OCI-M2 (cell line): ENCODE measurements around the gene PROB1.
"Not testable (repeated sequence)": the region's sequence is repeated elsewhere in the genome, so short reads cannot be mapped to it uniquely, and the experiment has no call there.

Experiments
- DNase-seq: peaks from one replicate; lab custom pipeline; 2025; ENCODE audit not compliant: unreplicated experiment; lab: John Stamatoyannopoulos, UW

PROB1 gene

DNA sequence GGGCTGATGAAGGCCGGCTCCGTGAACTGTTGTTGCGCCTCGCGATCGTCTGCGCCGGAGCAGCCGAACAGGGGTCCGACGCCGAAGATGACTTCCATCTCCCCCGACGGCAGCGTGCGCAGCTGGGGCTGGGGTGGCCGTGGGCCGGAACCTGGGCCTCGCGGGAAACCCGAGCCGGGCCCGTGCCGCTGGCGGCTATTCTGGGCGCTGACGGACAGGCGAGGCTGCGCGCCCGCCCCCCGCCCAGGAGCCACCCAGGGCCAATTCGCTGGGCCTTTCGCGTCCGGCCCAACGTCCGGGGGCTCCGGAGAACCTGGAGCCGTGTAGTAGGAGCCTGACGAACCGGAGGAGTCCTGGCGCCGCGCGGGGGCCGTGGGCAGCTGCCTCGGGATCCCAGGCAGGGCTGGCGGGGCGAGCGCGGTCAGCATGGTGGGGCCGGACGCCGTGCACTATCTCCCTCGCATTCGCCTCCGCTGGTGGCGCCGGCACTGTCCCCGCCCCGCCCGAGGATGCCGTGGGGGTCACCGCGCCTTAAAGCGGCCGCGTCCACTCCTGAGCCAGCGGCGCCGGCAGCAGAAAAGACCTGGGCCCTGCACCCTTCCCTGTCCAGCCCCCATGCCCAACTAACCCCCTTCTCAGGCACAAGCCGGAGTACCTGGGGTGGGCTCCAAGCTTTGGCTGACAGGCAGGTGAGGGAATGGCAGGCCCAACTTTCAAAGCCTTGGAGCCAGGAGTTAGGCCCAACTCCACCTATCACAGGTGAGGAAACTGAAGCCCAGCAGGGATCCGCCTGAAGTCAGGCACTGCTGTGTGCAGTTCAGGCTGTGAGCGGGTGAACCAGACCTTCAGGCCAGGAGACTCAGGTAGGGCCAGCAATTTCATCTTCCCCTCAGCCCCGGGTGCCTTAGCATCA is at the start of gene PROB1:
TSS of gene PROB1 (minus strand) at position 451 of the 913 bp plus-strand sequence. CDS start at position 428, 23 bp downstream.
- no peak for DNase-seq

GRCh38 chr5:139443831-139444453 is 49.0 kb upstream of the PROB1 start:
- no peak for DNase-seq

- DNase-seq = not testable (repeated sequence)
Observed at GRCh38 chr5:139440416-139440815, 45.5 kb upstream of the PROB1 start.

- peak; percentile 8 for DNase-seq
Observed at GRCh38 chr5:139439013-139439903, 44.4 kb upstream of the PROB1 start, which contains the start of gene DNAJC18. Gene DNAJC18 (minus strand): TSS chr5:139439525. CDS start chr5:139439445, 80 bp downstream.

DNA sequence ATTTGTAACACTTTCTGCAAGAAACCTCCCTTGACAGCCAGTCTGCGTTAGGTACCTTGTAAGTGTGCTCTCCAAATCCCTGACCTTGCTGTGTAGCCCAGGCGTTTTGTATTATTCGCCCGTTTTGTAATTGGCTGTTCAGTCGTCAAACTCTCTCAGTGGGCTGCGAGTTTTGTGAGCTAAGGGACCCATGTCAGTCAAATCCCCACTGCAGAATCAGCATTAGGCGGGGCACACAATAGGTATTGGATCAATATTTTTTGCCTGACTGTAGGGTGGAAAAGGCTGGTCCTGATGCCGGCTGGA is 43.8 kb upstream of the PROB1 start:
- DNase-seq = no peak

- no peak for DNase-seq
Observed at GRCh38 chr5:139435676-139436075, 40.8 kb upstream of the PROB1 start.

GRCh38 chr5:139431706-139432105 is 36.8 kb upstream of the PROB1 start:
- no peak for DNase-seq

DNA sequence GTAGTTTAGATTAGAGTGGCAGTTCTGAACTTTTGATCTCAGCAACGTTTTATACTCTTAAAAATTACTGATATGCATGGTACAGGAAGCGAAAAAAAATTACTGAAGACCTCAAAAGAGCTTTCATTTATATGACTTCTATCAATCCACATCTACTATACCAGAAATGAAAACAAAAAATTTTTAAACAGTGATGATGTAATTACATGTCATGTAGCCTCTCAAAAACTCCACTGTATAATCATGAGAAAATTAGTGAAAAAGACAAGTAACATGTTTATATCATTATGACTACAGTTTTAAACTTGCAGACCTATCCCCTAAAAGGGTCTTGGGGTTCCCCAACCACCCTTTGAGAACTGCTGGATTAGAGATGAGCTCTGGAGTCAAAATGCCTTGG is 35.1 kb upstream of the PROB1 start:
- no peak for DNase-seq

GRCh38 chr5:139426203-139426885 is 31.4 kb upstream of the PROB1 start:
- DNase-seq = no peak

DNA sequence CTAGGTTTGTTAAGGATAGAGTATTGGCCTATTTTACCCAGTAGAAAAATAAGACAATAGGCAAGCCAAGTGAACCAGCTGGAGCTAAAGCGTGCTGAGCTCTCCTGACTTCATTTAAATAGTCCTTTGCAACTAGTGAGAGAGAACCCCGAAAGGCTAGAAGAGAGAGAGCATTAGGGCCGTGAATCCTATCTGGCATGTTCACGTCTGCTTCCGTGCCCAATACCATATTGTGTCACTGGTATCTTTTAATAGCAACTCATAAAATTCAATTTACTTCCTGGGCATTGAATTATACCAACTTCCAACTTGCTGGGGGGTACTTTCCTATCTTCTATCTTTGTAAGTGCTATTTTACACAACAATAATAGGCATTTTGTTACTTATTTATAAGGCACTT is 30.6 kb upstream of the PROB1 start:
- no peak for DNase-seq

DNA sequence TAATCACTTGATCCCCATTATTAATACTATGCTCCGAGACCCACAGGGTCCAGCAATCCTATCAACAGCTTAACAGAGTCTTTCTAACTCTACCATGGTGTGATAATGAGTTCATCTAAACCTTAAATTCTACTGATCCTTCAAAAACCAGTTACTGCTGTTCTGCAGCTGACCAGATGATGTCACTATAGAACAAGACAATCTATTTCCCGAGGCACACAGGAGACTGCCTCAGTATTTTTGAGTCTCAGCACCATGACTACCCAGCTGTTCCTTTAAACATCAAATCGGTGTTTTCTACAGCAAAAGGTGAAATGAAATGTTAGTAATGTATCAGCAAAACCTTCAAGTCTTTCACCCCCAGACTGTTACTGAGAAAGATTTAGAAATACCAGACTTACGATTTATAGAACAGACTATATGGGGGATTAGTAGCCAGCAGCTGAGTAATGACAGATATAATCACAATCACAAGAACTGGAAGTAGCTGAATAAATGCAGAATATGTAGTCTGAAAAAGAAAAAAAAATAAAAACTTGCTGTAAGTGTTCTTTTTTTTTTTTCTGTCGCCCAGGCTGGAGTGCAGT is 27.5 kb upstream of the PROB1 start:
- DNase-seq = peak; percentile 35

- no peak for DNase-seq
Observed at GRCh38 chr5:139419226-139420192, 24.6 kb upstream of the PROB1 start.

- no peak for DNase-seq
Observed at GRCh38 chr5:139418793-139419192, 23.9 kb upstream of the PROB1 start.

DNA sequence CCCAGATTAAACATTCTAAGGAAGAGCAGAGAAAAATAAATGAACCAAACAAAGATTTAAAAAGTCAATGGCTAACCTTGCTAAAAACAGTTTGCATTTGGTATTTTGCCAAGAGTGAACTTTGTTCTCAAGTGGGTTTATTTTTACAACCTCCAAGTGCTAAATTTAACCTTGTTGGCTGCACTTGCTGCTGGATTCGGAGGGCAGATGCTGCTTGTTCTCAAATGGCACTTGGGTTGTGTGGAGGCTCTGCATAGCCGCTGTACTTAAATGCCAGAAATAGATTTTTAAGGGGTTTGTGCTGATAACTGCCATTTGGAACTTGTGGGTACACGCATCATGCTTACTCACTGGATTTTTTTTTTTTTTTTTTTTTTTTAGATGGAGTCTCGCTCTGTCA is 22.3 kb upstream of the PROB1 start:
- DNase-seq = no peak

- no peak for DNase-seq
Observed at GRCh38 chr5:139416651-139417050, 21.7 kb upstream of the PROB1 start.

- DNase-seq = no peak
Observed at GRCh38 chr5:139415869-139416268, 21.0 kb upstream of the PROB1 start.

DNA sequence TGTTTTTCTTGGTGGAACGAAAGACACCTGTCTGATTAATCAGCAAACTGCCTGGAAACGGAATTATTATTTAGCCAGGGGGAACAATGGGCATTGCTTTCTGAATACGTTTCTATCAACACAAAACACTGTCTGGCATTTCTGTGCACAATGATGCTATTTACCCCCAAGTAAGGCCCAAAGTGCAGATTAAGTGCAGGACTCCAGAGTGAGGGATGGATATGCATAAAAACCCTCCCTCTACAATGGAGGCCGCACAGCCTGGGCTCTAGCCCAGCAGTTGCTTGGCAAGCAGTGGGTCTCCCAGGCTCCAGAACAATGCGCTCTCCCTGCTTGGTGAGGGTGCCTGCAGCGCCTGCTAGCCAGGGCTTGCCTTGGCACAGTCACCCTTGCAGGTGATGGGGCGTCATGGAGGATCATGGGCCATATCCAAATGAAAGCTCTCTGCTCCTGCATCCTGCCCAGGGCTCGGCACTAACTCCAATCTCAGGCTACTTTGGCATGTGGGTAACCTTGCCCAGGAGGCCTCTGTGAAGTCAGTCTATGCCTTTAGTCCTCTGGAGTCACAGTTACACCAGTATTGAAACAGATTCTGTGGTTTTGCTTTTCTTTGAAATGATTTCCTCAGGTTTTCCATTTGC is 20.4 kb upstream of the PROB1 start:
- no peak for DNase-seq

DNA sequence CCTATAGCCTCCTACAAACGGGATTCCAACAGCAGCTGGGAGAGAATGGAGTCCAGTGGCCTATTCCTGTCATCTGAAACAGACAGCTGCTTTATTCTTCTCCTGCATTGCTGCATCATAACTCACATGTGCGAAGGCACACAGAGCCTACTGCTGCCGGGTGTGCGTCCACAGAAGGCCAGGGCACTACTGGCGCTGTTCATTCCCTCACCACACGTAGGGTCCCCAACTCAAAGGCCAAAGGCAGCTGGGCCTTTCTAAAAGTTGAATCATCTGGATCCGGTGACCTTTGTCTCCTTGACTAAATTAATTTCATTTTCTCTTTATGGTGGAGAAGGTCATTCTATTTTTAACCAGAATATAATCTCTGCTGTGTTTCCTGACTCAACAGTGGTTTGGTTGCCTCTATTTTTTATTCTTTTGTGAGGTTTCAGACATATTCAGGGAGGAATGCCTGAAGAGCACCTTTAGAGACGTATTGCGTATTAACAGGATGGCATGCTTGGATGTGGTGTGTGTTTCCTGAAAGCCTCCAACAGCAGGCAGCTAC is 19.8 kb upstream of the PROB1 start:
- no peak for DNase-seq

DNA sequence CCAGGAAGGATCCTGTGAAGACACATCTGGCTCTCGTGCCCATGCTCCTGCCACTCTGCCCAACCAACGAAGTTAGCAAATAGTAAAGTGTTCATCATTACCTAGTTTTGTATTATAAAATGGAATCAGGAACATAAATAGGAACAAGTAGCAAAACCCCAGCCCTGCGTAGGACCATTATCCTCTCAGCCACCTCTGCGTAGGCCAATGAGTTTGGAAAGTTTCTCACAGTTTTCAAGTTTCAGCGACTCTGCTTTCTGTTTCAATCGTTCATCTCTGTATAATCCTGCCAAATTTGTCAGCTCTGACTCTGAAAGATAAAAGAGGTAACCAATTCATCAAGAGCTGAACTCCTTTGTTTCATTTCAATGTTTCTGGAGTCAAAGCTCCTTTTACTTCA is 19.1 kb upstream of the PROB1 start:
- no peak for DNase-seq
